ENCODE data around the gene GCN1. TPM values are rescaled to one million over a fixed set of nuclear protein-coding genes. Genes with fewer than 3 reads are reported as not detected.

Gene GCN1
- total RNA-seq, 4 donors from 2014 or later: 39.5 to 117 (median 63.7) TPM

GRCh38 chr12:120139958-120140357, 54.6 kb downstream of the GCN1 start:
- WGBS, 2 donors: 80 to 81% methylated on average over 5 of the region's 5 CpGs
- DNase-seq: no peak
- TF ChIP-seq, protein P1, sequence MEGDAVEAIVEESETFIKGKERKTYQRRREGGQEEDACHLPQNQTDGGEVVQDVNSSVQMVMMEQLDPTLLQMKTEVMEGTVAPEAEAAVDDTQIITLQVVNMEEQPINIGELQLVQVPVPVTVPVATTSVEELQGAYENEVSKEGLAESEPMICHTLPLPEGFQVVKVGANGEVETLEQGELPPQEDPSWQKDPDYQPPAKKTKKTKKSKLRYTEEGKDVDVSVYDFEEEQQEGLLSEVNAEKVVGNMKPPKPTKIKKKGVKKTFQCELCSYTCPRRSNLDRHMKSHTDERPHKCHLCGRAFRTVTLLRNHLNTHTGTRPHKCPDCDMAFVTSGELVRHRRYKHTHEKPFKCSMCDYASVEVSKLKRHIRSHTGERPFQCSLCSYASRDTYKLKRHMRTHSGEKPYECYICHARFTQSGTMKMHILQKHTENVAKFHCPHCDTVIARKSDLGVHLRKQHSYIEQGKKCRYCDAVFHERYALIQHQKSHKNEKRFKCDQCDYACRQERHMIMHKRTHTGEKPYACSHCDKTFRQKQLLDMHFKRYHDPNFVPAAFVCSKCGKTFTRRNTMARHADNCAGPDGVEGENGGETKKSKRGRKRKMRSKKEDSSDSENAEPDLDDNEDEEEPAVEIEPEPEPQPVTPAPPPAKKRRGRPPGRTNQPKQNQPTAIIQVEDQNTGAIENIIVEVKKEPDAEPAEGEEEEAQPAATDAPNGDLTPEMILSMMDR (IDR thresholded peaks at IDR 0.05): no peak
- no peak for TF ChIP-seq POLR2A (IDR thresholded peaks at IDR 0.05)
- Histone ChIP-seq H3K4me3 (no peak overlapping the region), H3K27ac (no peak overlapping the region), H3K4me1 (no peaks in the 10 kb centered on the region), H3K36me3 (peaks cover 61 to 100% (median 75%) of the 10 kb centered on the region in 3 donors), H3K9me3 (no peaks in the 10 kb centered on the region), H3K27me3 (no peaks in the 10 kb centered on the region)
- intact Hi-C loops (cut with DNase I): no loop called here

GRCh38 chr12:120138366-120138765, 56.1 kb downstream of the GCN1 start:
- intact Hi-C loops (cut with DNase I): no loop called here
- 91 to 94% methylated on average over 8 to 9 of the region's 9 CpGs for WGBS, 2 donors

DNA sequence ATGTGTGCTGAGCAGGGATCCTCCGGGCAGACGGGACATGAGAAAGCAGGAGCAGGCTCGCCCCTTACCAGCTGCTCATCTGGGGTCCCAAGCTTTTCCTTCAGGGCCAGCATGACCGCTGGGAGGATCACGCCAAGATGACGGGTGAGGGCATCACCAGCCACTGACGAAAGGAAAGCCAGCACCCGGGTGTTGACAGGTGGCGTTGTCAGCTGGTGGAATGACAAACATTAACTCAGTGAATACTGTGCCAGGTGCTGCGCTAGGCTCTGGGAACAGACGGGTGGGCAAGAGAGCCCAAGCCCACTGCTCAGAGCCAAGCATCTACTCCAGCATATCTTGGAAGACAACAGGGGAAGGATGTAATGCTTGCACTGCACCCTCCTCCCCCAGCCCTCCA, 56.7 kb downstream of the GCN1 start:
- no peak overlapping the region for H3K4me3 ChIP-seq
- WGBS, 2 donors: 89 to 93% methylated on average over 5 to 8 of the region's 11 CpGs
- H3K27me3 ChIP-seq: no peaks in the 10 kb centered on the region
- DNase-seq: no peak
- H3K36me3 ChIP-seq: peaks cover 70 to 100% (median 83%) of the 10 kb centered on the region in 3 donors
- H3K27ac ChIP-seq: no peak overlapping the region
- TF ChIP-seq POLR2A (IDR thresholded peaks at IDR 0.05): no peak
- TF ChIP-seq, protein P1 (IDR thresholded peaks at IDR 0.05): no peak
- intact Hi-C loops (cut with DNase I): no loop called here
- no peaks in the 10 kb centered on the region for H3K4me1 ChIP-seq
- H3K9me3 ChIP-seq: no peaks in the 10 kb centered on the region

More at GRCh38 chr12:120138366-120138765, 56.1 kb downstream of the GCN1 start:
- no peak for DNase-seq
- H3K27ac ChIP-seq: no peak overlapping the region
- H3K4me1 ChIP-seq: no peaks in the 10 kb centered on the region
- no peak for TF ChIP-seq POLR2A (IDR thresholded peaks at IDR 0.05)
- TF ChIP-seq, protein P1 (IDR thresholded peaks at IDR 0.05): no peak
- H3K4me3 ChIP-seq: no peak overlapping the region
- no peaks in the 10 kb centered on the region for H3K27me3 ChIP-seq
- no peaks in the 10 kb centered on the region for H3K9me3 ChIP-seq
- peaks cover 64 to 100% (median 78%) of the 10 kb centered on the region in 3 donors for H3K36me3 ChIP-seq

GRCh38 chr12:120136093-120136770, 58.3 kb downstream of the GCN1 start:
- Histone ChIP-seq H3K27me3 (no peaks in the 10 kb centered on the region), H3K27ac (no peak overlapping the region), H3K36me3 (peaks cover 70 to 100% (median 82%) of the 10 kb centered on the region in 3 donors), H3K4me3 (no peak overlapping the region), H3K9me3 (no peaks in the 10 kb centered on the region), H3K4me1 (no peaks in the 10 kb centered on the region)
- intact Hi-C loops (cut with DNase I): no loop called here
- 71 to 84% methylated on average over 3 to 6 of the region's 11 CpGs for WGBS, 2 donors
- TF ChIP-seq, protein P1 (IDR thresholded peaks at IDR 0.05): no peak
- no peak for TF ChIP-seq POLR2A (IDR thresholded peaks at IDR 0.05)
- no peak for DNase-seq

DNA sequence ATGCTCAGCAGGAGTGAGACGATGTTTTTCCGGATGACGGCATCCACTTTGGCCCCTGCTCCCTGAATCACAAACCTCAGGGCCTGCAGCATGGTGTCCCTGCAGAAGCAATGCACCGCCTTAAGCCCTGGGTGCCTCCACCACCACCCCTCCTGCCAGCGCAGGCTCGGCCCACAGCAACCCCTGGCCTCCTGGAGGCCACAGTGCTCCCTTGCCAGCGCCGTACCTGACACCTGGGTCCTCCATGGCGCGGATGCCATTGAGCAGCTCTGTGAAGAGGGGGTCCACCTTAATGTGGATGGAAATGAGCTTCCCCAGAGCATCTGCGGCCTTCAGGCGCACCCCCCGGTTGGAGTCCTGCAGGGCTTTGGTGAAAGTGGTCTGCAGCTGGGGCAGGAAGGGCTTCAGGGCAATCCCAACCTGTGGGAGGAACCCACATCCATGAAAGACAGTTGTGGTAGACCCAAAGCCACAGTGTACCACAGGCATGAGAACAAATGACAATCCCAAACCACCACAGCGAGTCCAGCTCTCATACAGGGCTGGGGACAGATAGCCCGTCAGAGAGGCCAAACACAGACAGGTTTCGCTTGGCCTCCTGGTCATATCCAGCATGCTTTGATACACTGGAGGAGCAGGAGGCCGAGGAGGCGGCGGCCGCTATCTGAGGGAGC, 60.1 kb downstream of the GCN1 start:
- TF ChIP-seq POLR2A (IDR thresholded peaks at IDR 0.05): no peak
- TF ChIP-seq, protein P1 (IDR thresholded peaks at IDR 0.05): no peak
- H3K4me1 ChIP-seq: no peaks in the 10 kb centered on the region
- H3K4me3 ChIP-seq: no peak overlapping the region
- H3K27me3 ChIP-seq: no peaks in the 10 kb centered on the region
- no peak for DNase-seq
- intact Hi-C loops (cut with DNase I): no loop called here
- 85 to 100% methylated on average over 2 to 8 of the region's 20 CpGs for WGBS, 2 donors
- peaks cover 73 to 100% (median 79%) of the 10 kb centered on the region in 3 donors for H3K36me3 ChIP-seq
- no peaks in the 10 kb centered on the region for H3K9me3 ChIP-seq
- no peak overlapping the region for H3K27ac ChIP-seq
